SU-DHL-6 (cell line): ENCODE results near the gene ABCB9.

ENCODE experiments used
- H2AFZ ChIP-seq: fragments of 200-600 bp; sonication (generic); 2 replicates; pipeline ENCODE4 v1.6.1; 2014; ENCODE audit warnings: low read depth, mild to moderate bottlenecking, moderate library complexity, mixed read lengths, antibody characterized with exemption, low read length; ENCODE audit not compliant: severe bottlenecking
- H3F3A ChIP-seq: fragments of 200-600 bp; shearing (Covaris generic); 2 replicates; pipeline ENCODE4 v1.6.0; 2016; ENCODE audit warnings: antibody characterized with exemption, mild to moderate bottlenecking; ENCODE audit not compliant: insufficient read depth
- H3K27ac ChIP-seq: fragments of 200-600 bp; sonication (generic); 2 replicates; pipeline ENCODE4 v1.5.1; 2016; ENCODE audit warnings: low read depth, mild to moderate bottlenecking, low read length, moderate library complexity, mixed read lengths
- H3K27me3 ChIP-seq: fragments of 200-600 bp; sonication (generic), shearing (Covaris generic); 2 replicates; pipeline ENCODE4 v1.6.0; 2014; ENCODE audit warnings: mild to moderate bottlenecking, low read length
- H3K36me3 ChIP-seq: fragments of 200-600 bp; sonication (generic); 2 replicates; pipeline ENCODE4 v1.6.1; 2014; ENCODE audit warnings: mild to moderate bottlenecking, low read length, mixed read lengths
- H3K4me2 ChIP-seq: fragments of 300-600, 200-600 bp; shearing (Covaris generic), sonication (generic); 2 replicates; pipeline ENCODE4 v1.6.0; 2014; ENCODE audit warnings: low read length, low read depth, mild to moderate bottlenecking; ENCODE audit not compliant: poor library complexity, severe bottlenecking
- H3K4me3 ChIP-seq: fragments of 200-600 bp; sonication (generic); 2 replicates; pipeline ENCODE4 v1.5.1; 2014; ENCODE audit warnings: antibody characterized with exemption, low read length, mild to moderate bottlenecking, mixed read lengths; ENCODE audit not compliant: insufficient read depth, poor library complexity, severe bottlenecking
- H3K79me2 ChIP-seq: fragments of 200-600 bp; sonication (generic); 2 replicates; pipeline ENCODE4 v1.6.1; 2014; ENCODE audit warnings: mild to moderate bottlenecking, low read length, moderate library complexity; ENCODE audit not compliant: insufficient read depth
- H3K9ac ChIP-seq: fragments of 200-600 bp; sonication (generic); 2 replicates; pipeline ENCODE4 v1.7.0; 2014; ENCODE audit warnings: mild to moderate bottlenecking, low read length
- H3K9me2 ChIP-seq: fragments of 200-600 bp; sonication (generic); replicated peaks from 2 replicates; pipeline ENCODE4 v1.6.1; 2014; ENCODE audit warnings: low read length; ENCODE audit not compliant: insufficient read depth
- H3K9me3 ChIP-seq: fragments of 200-600 bp; sonication (generic); 2 replicates; pipeline ENCODE4 v1.6.1; 2014; ENCODE audit warnings: low read length, mixed read lengths; ENCODE audit not compliant: insufficient read depth
- H4K20me1 ChIP-seq: fragments of 200-600 bp; sonication (generic); 2 replicates; pipeline ENCODE4 v1.6.1; 2014; ENCODE audit warnings: low read depth, mild to moderate bottlenecking, antibody characterized with exemption, low read length, moderate library complexity, mixed read lengths
- CTCF ChIP-seq: fragments of 200-600 bp; sonication (generic); IDR thresholded peaks from one replicate; pipeline ENCODE4 v1.5.1; 2017; ENCODE audit warnings: antibody characterized with exemption, mild to moderate bottlenecking, low read length, moderate library complexity; ENCODE audit not compliant: insufficient read depth, poor library complexity, severe bottlenecking
- EZH2phosphoT487 ChIP-seq: fragments of 200-600 bp; sonication (generic), shearing (Covaris generic); conservative IDR thresholded peaks from 2 replicates; pipeline ENCODE4 v1.6.1; 2018; ENCODE audit warnings: mild to moderate bottlenecking, antibody characterized with exemption, low read length, moderate library complexity, mixed read lengths

Gene ABCB9

DNA sequence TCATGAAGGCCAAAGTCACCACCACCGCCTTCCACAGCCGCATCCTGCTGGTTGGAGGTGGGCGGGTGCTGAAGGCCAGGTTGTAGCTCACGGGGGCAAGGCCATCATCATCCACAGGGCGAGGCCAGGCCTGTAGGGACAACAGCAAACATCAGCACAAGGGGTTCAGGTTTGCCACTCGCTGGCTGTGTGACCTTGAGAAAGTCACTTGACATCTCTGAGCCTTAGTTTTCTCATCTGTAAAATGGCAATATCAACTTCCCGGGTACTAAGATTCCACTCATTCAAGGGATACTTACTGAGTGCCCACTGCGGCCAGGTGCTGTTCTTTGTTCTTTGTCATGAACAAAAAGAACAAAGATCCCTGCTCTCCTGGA lies 6.1 kb downstream of the ABCB9 start:
- TF ChIP-seq EZH2phosphoT487: no peak
- TF ChIP-seq CTCF: no peak
- no peaks in the 10 kb centered on the region for H4K20me1 ChIP-seq
- no peaks in the 10 kb centered on the region for H3K36me3 ChIP-seq
- H2AFZ ChIP-seq: no peak overlapping the region
- no peak overlapping the region for H3K4me2 ChIP-seq
- no peak overlapping the region for H3K9ac ChIP-seq
- H3K4me3 ChIP-seq: no peak overlapping the region
- H3K79me2 ChIP-seq: no peaks in the 10 kb centered on the region
- H3K27ac ChIP-seq: no peak overlapping the region
- no peaks in the 10 kb centered on the region for H3K27me3 ChIP-seq
- H3K9me2 ChIP-seq: no peaks in the 10 kb centered on the region
- H3F3A ChIP-seq: no peaks in the 10 kb centered on the region
- H3K9me3 ChIP-seq: no peaks in the 10 kb centered on the region

GRCh38 chr12:122959566-122960192 lies 6.6 kb downstream of the ABCB9 start:
- no peak overlapping the region for H3K27ac ChIP-seq
- no peak overlapping the region for H3K9ac ChIP-seq
- no peaks in the 10 kb centered on the region for H3F3A ChIP-seq
- H2AFZ ChIP-seq: no peak overlapping the region
- H3K36me3 ChIP-seq: no peaks in the 10 kb centered on the region
- H3K9me3 ChIP-seq: no peaks in the 10 kb centered on the region
- no peak overlapping the region for H3K4me3 ChIP-seq
- no peaks in the 10 kb centered on the region for H4K20me1 ChIP-seq
- no peak overlapping the region for H3K4me2 ChIP-seq
- H3K27me3 ChIP-seq: no peaks in the 10 kb centered on the region
- TF ChIP-seq CTCF (no peak), EZH2phosphoT487 (no peak)
- H3K9me2 ChIP-seq: no peaks in the 10 kb centered on the region
- H3K79me2 ChIP-seq: no peaks in the 10 kb centered on the region

GRCh38 chr12:122958198-122958888 lies 7.9 kb downstream of the ABCB9 start:
- Histone ChIP-seq H3K27me3 (no peaks in the 10 kb centered on the region), H3K4me3 (no peak overlapping the region), H3K36me3 (no peaks in the 10 kb centered on the region), H3K9me2 (no peaks in the 10 kb centered on the region), H3K79me2 (no peaks in the 10 kb centered on the region), H3F3A (no peaks in the 10 kb centered on the region), H3K9me3 (no peaks in the 10 kb centered on the region), H3K9ac (no peak overlapping the region), H3K27ac (no peak overlapping the region), H3K4me2 (no peak overlapping the region), H2AFZ (no peak overlapping the region), H4K20me1 (no peaks in the 10 kb centered on the region)
- TF ChIP-seq EZH2phosphoT487: no peak
- no peak for TF ChIP-seq CTCF
